IMR-90 (cell line): ENCODE data around the gene BCL2. TPM values are rescaled to one million over a fixed set of nuclear protein-coding genes. Genes with fewer than 3 reads are reported as not detected.
A peak's percentile ranks its signal among the peaks of the same experiment; 100 is the strongest.

Experiments used
- ATAC-seq: fragments of 200-7000 bp; cut with Tn5 transposase; 2 replicates; pipeline ENCODE4 v1.9.1; 2020; ENCODE audit warnings: low read depth, mild to moderate bottlenecking, moderate library complexity
- BruUV-seq: library from RNA; stranded (reverse); fragments of 400-500 nt; replicated peaks from 2 replicates; lab custom pipeline; 2021; lab: Mats Ljungman, UMichigan
- CTCF ChIA-PET: fragments of 300-600 bp; formaldehyde crosslinking; extraction: SDS; loops from one replicate; lab custom pipeline; 2021; ENCODE audit warnings: antibody characterized with exemption; lab: Yijun Ruan, JAX
- POLR2A ChIA-PET: fragments of 300-600 bp; sonication (Branson Sonifier 250); formaldehyde crosslinking; loops from one replicate; lab custom pipeline; 2022; ENCODE audit warnings: antibody characterized with exemption; ENCODE audit not compliant: unreplicated experiment; lab: Charles Lee
- DNase-seq: peaks from one replicate; pipeline ENCODE4 v3.0.0; 2013
- H2AFZ ChIP-seq: replicated peaks from 2 replicates; pipeline ENCODE3; 2013; ENCODE audit warnings: low read length, mild to moderate bottlenecking; ENCODE audit not compliant: poor library complexity
- H2AK5ac ChIP-seq: 2 replicates; pipeline ENCODE4 v1.6.1; 2013; ENCODE audit warnings: low read depth, low read length, inconsistent platforms
- H2AK9ac ChIP-seq: replicated peaks from 2 replicates; pipeline ENCODE3; 2013; ENCODE audit warnings: mild to moderate bottlenecking, low read depth, low read length, moderate library complexity; ENCODE audit not compliant: poor library complexity
- H2BK120ac ChIP-seq: 2 replicates; pipeline ENCODE4 v1.6.1; 2013; ENCODE audit warnings: low read depth, low read length, inconsistent platforms
- H2BK15ac ChIP-seq: 3 replicates; pipeline ENCODE4 v1.6.1; 2013; ENCODE audit warnings: low read depth, low read length, inconsistent platforms
- H2BK20ac ChIP-seq: 2 replicates; pipeline ENCODE4 v1.6.1; 2013; ENCODE audit warnings: low read depth, mild to moderate bottlenecking, inconsistent platforms, low read length, moderate library complexity
- H2BK5ac ChIP-seq: 2 replicates; pipeline ENCODE4 v1.6.1; 2013; ENCODE audit warnings: mild to moderate bottlenecking, low read depth, low read length, inconsistent platforms; ENCODE audit not compliant: poor library complexity, severe bottlenecking
- H3K14ac ChIP-seq: replicated peaks from 2 replicates; pipeline ENCODE4 v1.6.1; 2013; ENCODE audit warnings: low read depth, low read length, inconsistent platforms
- H3K18ac ChIP-seq: 2 replicates; pipeline ENCODE4 v1.6.1; 2013; ENCODE audit warnings: low read depth, low read length, control low read depth
- H3K23ac ChIP-seq: 2 replicates; pipeline ENCODE4 v1.6.1; 2013; ENCODE audit warnings: low read depth, low read length, inconsistent platforms
- H3K27ac ChIP-seq: 2 replicates; pipeline ENCODE4 v1.5.1; 2013; ENCODE audit warnings: mild to moderate bottlenecking, control low read depth, low read length; ENCODE audit not compliant: insufficient read depth
- H3K27me3 ChIP-seq: 2 replicates; pipeline ENCODE4 v1.6.1; 2013; ENCODE audit warnings: low read length; ENCODE audit not compliant: control insufficient read depth, insufficient read depth
- H3K36me3 ChIP-seq: 2 replicates; pipeline ENCODE4 v1.6.1; 2013; ENCODE audit warnings: low read length, mixed read lengths; ENCODE audit not compliant: control insufficient read depth, insufficient read depth
- H3K4ac ChIP-seq: 2 replicates; pipeline ENCODE4 v1.6.1; 2013; ENCODE audit warnings: low read depth, low read length, inconsistent platforms
- H3K4me1 ChIP-seq: 2 replicates; pipeline ENCODE4 v1.6.1; 2013; ENCODE audit warnings: low read length, mixed read lengths; ENCODE audit not compliant: control insufficient read depth, insufficient read depth
- H3K4me2 ChIP-seq: 2 replicates; pipeline ENCODE4 v1.6.1; 2013; ENCODE audit warnings: low read depth, mild to moderate bottlenecking, control low read depth, low read length, moderate library complexity
- H3K4me3 ChIP-seq: 2 replicates; pipeline ENCODE4 v1.5.1; 2013; ENCODE audit warnings: low read depth, mild to moderate bottlenecking, control low read depth, low read length, moderate library complexity; ENCODE audit not compliant: insufficient read depth
- H3K56ac ChIP-seq: 2 replicates; pipeline ENCODE4 v1.6.1; 2013; ENCODE audit warnings: low read length, inconsistent platforms; ENCODE audit not compliant: insufficient read depth; ENCODE audit errors: extremely low read depth
- H3K79me1 ChIP-seq, 2 experiments: 2 replicates each; pipeline ENCODE4 v1.6.1; 2013; ENCODE audit warnings: low read length in 2 of 2, inconsistent platforms in 1 of 2, low read depth in 1 of 2
- H3K9ac ChIP-seq: 2 replicates; pipeline ENCODE4 v1.6.1; 2013; ENCODE audit warnings: low read depth, low read length, control low read depth
- H3K9me1 ChIP-seq: 2 replicates; pipeline ENCODE4 v1.6.1; 2013; ENCODE audit warnings: low read length, inconsistent platforms; ENCODE audit not compliant: insufficient read depth
- H3K9me3 ChIP-seq: 2 replicates; pipeline ENCODE4 v1.6.1; 2013; ENCODE audit warnings: low read length; ENCODE audit not compliant: control insufficient read depth, insufficient read depth
- H4K20me1 ChIP-seq: 2 replicates; pipeline ENCODE4 v1.6.1; 2013; ENCODE audit warnings: low read length, inconsistent platforms; ENCODE audit not compliant: insufficient read depth
- H4K5ac ChIP-seq: 2 replicates; pipeline ENCODE4 v1.6.1; 2013; ENCODE audit warnings: mild to moderate bottlenecking, low read depth, low read length, control low read depth
- H4K8ac ChIP-seq, 2 experiments: 2 replicates each; pipeline ENCODE4 v1.6.1; 2013; ENCODE audit warnings: low read depth in 2 of 2, low read length in 2 of 2, control low read depth in 1 of 2, inconsistent platforms in 1 of 2
- H4K91ac ChIP-seq: 2 replicates; pipeline ENCODE4 v1.6.1; 2013; ENCODE audit warnings: low read depth, low read length, inconsistent platforms; ENCODE audit not compliant: insufficient read depth
- CEBPB ChIP-seq: IDR thresholded peaks from 2 replicates; pipeline ENCODE4 v1.6.1; 2012; ENCODE audit warnings: low read depth, low read length, improper control_type of control experiment
- FOS ChIP-seq: fragments of 150-350 bp; IDR thresholded peaks from 2 replicates; pipeline ENCODE4 v1.6.1; 2016; ENCODE audit warnings: low read depth, low read length
- MXI1 ChIP-seq: IDR thresholded peaks from 2 replicates; pipeline ENCODE4 v1.6.1; 2012; ENCODE audit warnings: low read depth, mild to moderate bottlenecking, low read length, moderate library complexity, borderline replicate concordance
- NFE2L2 ChIP-seq: fragments of 150-350 bp; IDR thresholded peaks from 2 replicates; pipeline ENCODE4 v1.6.1; 2016; ENCODE audit warnings: low read depth, mild to moderate bottlenecking, low read length
- RAD21 ChIP-seq: IDR thresholded peaks from 2 replicates; pipeline ENCODE4 v1.6.1; 2012; ENCODE audit warnings: low read length, improper control_type of control experiment
- WGBS, 2 experiments: methylation state at CpG; one replicate each; pipeline versions ENCODE4 v1.1.5 to v1.1.7; 2013; ENCODE audit warnings: missing lambda C conversion rate in 2 of 2; ENCODE audit not compliant: insufficient read length in 1 of 2; ENCODE audit errors: extremely low coverage in 2 of 2; 5-methylcytosine and 5-hydroxymethylcytosine counted together
- dilution Hi-C: fragments of 300-500 bp; cut with HindIII; formaldehyde crosslinking; loops from one replicate; pipeline ENCODE4 v1.14.3; 2018; ENCODE audit warnings: low sequenced_read_pairs; ENCODE audit not compliant: unreplicated experiment
- in situ Hi-C: fragments of 300-500 bp; cut with MboI; formaldehyde crosslinking; loops from 3 replicates; pipeline ENCODE4 v1.14.3; 2019; ENCODE audit warnings: low sequenced_read_pairs, inconsistent platforms, mixed read lengths
- intact Hi-C: fragments of 100-400 bp; cut with micrococcal nuclease; formaldehyde crosslinking; loops from 2 replicates; pipeline ENCODE4 v1.10.0; 2022
- polyA plus RNA-seq, 3 experiments: library from polyadenylated mRNA; depleted of rRNA; stranded (reverse); fragments of >200 nt; gene quantifications; 2 replicates each; pipeline ENCODE4 v1.2.3, GENCODE V29; 2012; ENCODE audit warnings: low replicate concordance in 1 of 3
- total RNA-seq: library from RNA; depleted of rRNA; stranded (reverse); fragments of >200 nt; gene quantifications from 2 replicates; pipeline ENCODE4 v1.2.3, GENCODE V29; 2012
- TF ChIP-seq, protein P1 (sequence below): fragments of 150-350 bp; IDR thresholded peaks from 2 replicates; pipeline ENCODE4 v1.6.1; 2017; ENCODE audit warnings: mild to moderate bottlenecking, antibody characterized with exemption, low read length, low read depth
- TF ChIP-seq, protein P2 (sequence below): fragments of 150-350 bp; IDR thresholded peaks from 2 replicates; pipeline ENCODE4 v1.6.1; 2016; ENCODE audit warnings: low read depth, mild to moderate bottlenecking, low read length, moderate library complexity, borderline replicate concordance

The BCL2 gene
- total and polyA plus RNA-seq, 2 of the 4 experiments (the other 2 are of a cell fraction), result 0.24 to 0.54 TPM

DNA sequence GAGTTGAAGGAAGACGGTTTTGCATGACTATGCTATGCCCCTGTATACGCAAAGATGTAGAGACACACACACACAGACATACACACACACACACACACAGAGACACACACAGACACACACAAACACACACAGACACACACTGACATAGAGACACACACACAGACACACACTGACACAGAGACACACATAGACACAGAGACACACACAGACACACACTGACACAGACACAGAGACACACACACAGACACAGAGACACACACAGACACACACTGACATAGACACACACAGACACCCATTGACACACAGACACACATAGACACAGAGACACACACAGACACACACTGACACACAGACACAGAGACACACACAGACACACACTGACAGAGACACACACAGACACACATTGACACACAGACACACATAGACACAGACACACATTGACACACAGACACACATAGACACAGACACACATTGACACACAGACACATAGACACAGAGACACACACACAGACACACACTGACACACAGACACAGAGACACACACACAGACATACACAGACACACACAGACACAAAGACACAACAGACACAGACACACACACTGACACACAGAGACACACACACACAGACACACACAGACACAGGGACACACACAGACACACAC, 121.3 kb downstream of the BCL2 start:
- H3K4me1 ChIP-seq, result no peaks in the 10 kb centered on the region
- H3K27me3 ChIP-seq, result no peaks in the 10 kb centered on the region
- H3K9ac ChIP-seq, result no peak overlapping the region
- no peak overlapping the region for H4K8ac ChIP-seq
- H2BK120ac ChIP-seq, result no peak overlapping the region
- H2BK20ac ChIP-seq, result no peak overlapping the region
- dilution Hi-C loops (no loop called here), in situ Hi-C loops (no loop called here), intact Hi-C loops (no loop called here)
- H3K18ac ChIP-seq, result no peak overlapping the region
- no TSS peak for BruUV-seq
- no peaks in the 10 kb centered on the region for H3K9me3 ChIP-seq
- no peak overlapping the region for H3K56ac ChIP-seq
- H2AFZ ChIP-seq, result no peak overlapping the region
- H2AK5ac ChIP-seq, result peak overlapping the region; percentile 59; the same call in 1 of the 2 replicates
- H3K79me1 ChIP-seq, result peaks cover 0 to 5% of the 10 kb centered on the region in 2 experiments; a peak in 1 of 4 replicates
- H2AK9ac ChIP-seq, result no peak overlapping the region
- POLR2A ChIA-PET, result no interaction called here
- peak overlapping the region; percentile 63 for H3K14ac ChIP-seq
- peaks cover 16% of the 10 kb centered on the region; the same call in 1 of the 2 replicates for H3K9me1 ChIP-seq
- H3K4me2 ChIP-seq, result no peak overlapping the region
- TF ChIP-seq MXI1 (no peak), FOS (no peak), RAD21 (no peak), CEBPB (no peak), NFE2L2 (no peak)
- TF ChIP-seq, protein P1, sequence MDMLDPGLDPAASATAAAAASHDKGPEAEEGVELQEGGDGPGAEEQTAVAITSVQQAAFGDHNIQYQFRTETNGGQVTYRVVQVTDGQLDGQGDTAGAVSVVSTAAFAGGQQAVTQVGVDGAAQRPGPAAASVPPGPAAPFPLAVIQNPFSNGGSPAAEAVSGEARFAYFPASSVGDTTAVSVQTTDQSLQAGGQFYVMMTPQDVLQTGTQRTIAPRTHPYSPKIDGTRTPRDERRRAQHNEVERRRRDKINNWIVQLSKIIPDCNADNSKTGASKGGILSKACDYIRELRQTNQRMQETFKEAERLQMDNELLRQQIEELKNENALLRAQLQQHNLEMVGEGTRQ, result no peak
- TF ChIP-seq, protein P2, sequence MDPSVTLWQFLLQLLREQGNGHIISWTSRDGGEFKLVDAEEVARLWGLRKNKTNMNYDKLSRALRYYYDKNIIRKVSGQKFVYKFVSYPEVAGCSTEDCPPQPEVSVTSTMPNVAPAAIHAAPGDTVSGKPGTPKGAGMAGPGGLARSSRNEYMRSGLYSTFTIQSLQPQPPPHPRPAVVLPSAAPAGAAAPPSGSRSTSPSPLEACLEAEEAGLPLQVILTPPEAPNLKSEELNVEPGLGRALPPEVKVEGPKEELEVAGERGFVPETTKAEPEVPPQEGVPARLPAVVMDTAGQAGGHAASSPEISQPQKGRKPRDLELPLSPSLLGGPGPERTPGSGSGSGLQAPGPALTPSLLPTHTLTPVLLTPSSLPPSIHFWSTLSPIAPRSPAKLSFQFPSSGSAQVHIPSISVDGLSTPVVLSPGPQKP, result no peak
- no peak overlapping the region for H3K4ac ChIP-seq
- peak overlapping the region; percentile 86 for H2BK5ac ChIP-seq
- H3K23ac ChIP-seq, result 0 out of 2 replicates have a peak overlapping the region, but pooled peaks have one; percentile 24
- H3K36me3 ChIP-seq, result no peaks in the 10 kb centered on the region
- CTCF ChIA-PET, result no interaction called here
- 0 out of 2 replicates have a peak, but pooled peaks cover 6% of the 10 kb centered on the region for H4K20me1 ChIP-seq
- H4K91ac ChIP-seq, result no peak overlapping the region
- H2BK15ac ChIP-seq, result no peak overlapping the region
- no peak overlapping the region for H4K5ac ChIP-seq
- H3K27ac ChIP-seq, result no peak overlapping the region
- DNase-seq (no peak), ATAC-seq (no peak)
- H3K4me3 ChIP-seq, result no peak overlapping the region
- no CpG with 5 or more reads among the region's 2 CpGs for WGBS, 2 experiments
